Glutamatergic neuron (in vitro differentiated cells): Measurements from ENCODE around the gene PRKRA. TPM values are rescaled to one million over a fixed set of nuclear protein-coding genes. Genes with fewer than 3 reads are reported as not detected.
A peak's percentile ranks its signal among the peaks of the same experiment; 100 is the strongest.

Experiments
- DNase-seq: peaks from one replicate; pipeline ENCODE4 v3.0.0; 2022
- H3K27ac Mint-ChIP-seq: one replicate; pipeline ENCODE4 v1.8.0; 2020; ENCODE audit warnings: mild to moderate bottlenecking, mixed read lengths, inconsistent platforms; ENCODE audit not compliant: unreplicated experiment
- H3K27me3 Mint-ChIP-seq: one replicate; pipeline ENCODE4 v1.8.0; 2020; ENCODE audit warnings: mild to moderate bottlenecking, moderate library complexity, mixed read lengths, inconsistent platforms; ENCODE audit not compliant: unreplicated experiment
- H3K36me3 Mint-ChIP-seq: one replicate; pipeline ENCODE4 v1.8.0; 2020; ENCODE audit warnings: mild to moderate bottlenecking, mixed read lengths, inconsistent platforms; ENCODE audit not compliant: unreplicated experiment
- H3K4me1 Mint-ChIP-seq: one replicate; pipeline ENCODE4 v1.8.0; 2020; ENCODE audit warnings: mild to moderate bottlenecking, low read depth, mixed read lengths, inconsistent platforms; ENCODE audit not compliant: unreplicated experiment
- H3K4me3 Mint-ChIP-seq: one replicate; pipeline ENCODE4 v1.8.0; 2020; ENCODE audit warnings: mild to moderate bottlenecking, mixed read lengths, inconsistent platforms; ENCODE audit not compliant: unreplicated experiment
- H3K9me3 Mint-ChIP-seq: one replicate; pipeline ENCODE4 v1.8.0; 2020; ENCODE audit warnings: mild to moderate bottlenecking, moderate library complexity, mixed read lengths, inconsistent platforms; ENCODE audit not compliant: unreplicated experiment
- total RNA-seq: library from RNA; stranded (reverse); fragmentation: NEBNext Ultra II Directional; extraction: Animal tissue kit (Norgen Biotek cat#: 25700); gene quantifications from one replicate; pipeline ENCODE4 v1.2.1, GENCODE V29; 2021; ENCODE audit not compliant: unreplicated experiment
- TF ChIP-seq, protein P1 (sequence below): fragments of 200-600 bp; sonication (generic); IDR thresholded peaks from one replicate; pipeline ENCODE4 v1.5.0; 2021; ENCODE audit not compliant: partially characterized antibody, unreplicated experiment

Gene PRKRA
- total RNA-seq, 1 donor from 2014 or later, result 86.6 TPM

DNA sequence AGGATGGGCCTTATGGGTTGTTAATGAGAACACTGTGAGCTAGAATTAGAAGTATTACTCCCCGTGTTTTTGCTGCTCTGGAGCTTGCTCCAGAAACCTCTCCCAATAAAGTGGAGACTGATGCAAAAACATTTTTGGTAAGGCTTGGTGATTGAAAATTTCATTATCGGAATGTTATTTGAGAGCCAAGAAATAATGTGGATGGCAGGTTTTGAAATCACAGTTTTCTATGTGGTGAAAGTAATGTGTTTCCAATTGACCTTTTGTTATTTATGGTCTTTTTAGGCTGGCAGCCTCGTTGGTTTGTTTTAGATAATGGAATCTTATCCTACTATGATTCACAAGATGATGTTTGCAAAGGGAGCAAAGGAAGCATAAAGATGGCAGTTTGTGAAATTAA is 34.4 kb upstream of the PRKRA start:
- H3K4me1 Mint-ChIP-seq, result peaks cover 19% of the 10 kb centered on the region
- no peaks in the 10 kb centered on the region for H3K9me3 Mint-ChIP-seq
- TF ChIP-seq, protein P1, sequence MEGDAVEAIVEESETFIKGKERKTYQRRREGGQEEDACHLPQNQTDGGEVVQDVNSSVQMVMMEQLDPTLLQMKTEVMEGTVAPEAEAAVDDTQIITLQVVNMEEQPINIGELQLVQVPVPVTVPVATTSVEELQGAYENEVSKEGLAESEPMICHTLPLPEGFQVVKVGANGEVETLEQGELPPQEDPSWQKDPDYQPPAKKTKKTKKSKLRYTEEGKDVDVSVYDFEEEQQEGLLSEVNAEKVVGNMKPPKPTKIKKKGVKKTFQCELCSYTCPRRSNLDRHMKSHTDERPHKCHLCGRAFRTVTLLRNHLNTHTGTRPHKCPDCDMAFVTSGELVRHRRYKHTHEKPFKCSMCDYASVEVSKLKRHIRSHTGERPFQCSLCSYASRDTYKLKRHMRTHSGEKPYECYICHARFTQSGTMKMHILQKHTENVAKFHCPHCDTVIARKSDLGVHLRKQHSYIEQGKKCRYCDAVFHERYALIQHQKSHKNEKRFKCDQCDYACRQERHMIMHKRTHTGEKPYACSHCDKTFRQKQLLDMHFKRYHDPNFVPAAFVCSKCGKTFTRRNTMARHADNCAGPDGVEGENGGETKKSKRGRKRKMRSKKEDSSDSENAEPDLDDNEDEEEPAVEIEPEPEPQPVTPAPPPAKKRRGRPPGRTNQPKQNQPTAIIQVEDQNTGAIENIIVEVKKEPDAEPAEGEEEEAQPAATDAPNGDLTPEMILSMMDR, result no peak
- no peak for DNase-seq
- H3K4me3 Mint-ChIP-seq, result no peak overlapping the region
- no peaks in the 10 kb centered on the region for H3K36me3 Mint-ChIP-seq
- H3K27ac Mint-ChIP-seq, result no peak overlapping the region
- H3K27me3 Mint-ChIP-seq, result peaks cover 9% of the 10 kb centered on the region

DNA sequence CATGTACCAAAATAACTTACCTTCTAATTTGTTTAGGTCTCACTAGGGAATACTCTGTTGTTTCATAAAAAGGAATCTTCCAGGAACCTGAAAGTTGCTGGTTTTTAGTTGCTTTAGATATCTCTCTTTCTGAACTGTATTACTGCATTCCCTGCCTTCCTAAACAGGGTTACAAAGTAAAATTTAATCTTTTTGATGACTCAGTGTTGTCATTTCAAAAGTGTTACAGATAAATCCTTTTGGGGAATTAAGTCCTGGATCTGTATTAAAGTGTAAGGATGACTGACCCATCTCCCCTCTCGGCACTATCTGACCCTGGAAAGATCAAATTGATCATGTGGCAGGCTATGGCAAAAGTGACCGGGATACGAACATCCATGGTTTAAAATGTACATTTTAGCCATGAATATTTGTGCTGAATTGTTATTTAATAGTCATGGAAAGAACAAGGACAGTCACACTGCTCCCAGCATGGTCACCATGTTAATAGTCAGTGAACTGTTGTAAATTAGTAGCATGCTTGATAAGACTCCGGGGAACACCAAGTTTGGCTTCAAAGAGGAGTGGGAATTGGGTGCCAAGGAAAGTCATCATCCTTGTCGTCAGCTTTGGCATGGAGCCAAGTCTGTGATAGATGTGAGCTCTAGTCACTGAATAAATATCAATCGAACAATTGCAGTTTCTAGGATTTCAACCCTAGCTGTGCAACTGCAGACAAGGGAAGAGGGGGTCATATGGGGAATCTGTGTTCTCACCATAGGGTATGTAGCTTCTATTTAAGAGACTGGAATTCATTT is 33.5 kb upstream of the PRKRA start:
- Mint-ChIP-seq H3K27me3 (peaks cover 9% of the 10 kb centered on the region), H3K4me1 (peaks cover 19% of the 10 kb centered on the region), H3K27ac (no peak overlapping the region), H3K4me3 (no peak overlapping the region), H3K36me3 (no peaks in the 10 kb centered on the region), H3K9me3 (peaks cover under 1% of the 10 kb centered on the region)
- TF ChIP-seq, protein P1, result no peak
- DNase-seq, result no peak

DNA sequence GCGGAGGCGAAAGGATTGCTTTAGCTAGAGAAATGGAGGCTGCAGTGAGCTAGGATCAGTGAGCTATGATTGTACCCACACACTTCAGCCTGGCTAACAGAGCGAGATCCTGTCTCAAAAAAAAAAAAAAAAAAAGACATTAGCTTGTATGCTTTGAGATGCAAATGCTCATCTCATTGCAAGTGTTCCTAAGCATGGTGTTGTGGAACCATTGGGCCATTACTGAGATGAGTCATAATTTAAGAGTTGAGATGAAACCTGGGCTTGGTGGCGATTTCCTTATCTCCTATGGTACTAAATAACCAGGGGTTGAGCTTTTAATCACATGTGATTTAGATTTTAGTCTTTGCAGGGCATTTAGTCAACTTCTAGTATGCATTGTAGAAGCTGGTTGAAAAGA is 31.5 kb upstream of the PRKRA start:
- H3K4me1 Mint-ChIP-seq, result peaks cover 19% of the 10 kb centered on the region
- H3K27ac Mint-ChIP-seq, result peak overlapping the region; percentile 48
- TF ChIP-seq, protein P1, result no peak
- peaks cover 5% of the 10 kb centered on the region for H3K9me3 Mint-ChIP-seq
- DNase-seq, result no peak
- H3K27me3 Mint-ChIP-seq, result peaks cover 15% of the 10 kb centered on the region
- no peaks in the 10 kb centered on the region for H3K36me3 Mint-ChIP-seq
- peak overlapping the region; percentile 95 for H3K4me3 Mint-ChIP-seq

DNA sequence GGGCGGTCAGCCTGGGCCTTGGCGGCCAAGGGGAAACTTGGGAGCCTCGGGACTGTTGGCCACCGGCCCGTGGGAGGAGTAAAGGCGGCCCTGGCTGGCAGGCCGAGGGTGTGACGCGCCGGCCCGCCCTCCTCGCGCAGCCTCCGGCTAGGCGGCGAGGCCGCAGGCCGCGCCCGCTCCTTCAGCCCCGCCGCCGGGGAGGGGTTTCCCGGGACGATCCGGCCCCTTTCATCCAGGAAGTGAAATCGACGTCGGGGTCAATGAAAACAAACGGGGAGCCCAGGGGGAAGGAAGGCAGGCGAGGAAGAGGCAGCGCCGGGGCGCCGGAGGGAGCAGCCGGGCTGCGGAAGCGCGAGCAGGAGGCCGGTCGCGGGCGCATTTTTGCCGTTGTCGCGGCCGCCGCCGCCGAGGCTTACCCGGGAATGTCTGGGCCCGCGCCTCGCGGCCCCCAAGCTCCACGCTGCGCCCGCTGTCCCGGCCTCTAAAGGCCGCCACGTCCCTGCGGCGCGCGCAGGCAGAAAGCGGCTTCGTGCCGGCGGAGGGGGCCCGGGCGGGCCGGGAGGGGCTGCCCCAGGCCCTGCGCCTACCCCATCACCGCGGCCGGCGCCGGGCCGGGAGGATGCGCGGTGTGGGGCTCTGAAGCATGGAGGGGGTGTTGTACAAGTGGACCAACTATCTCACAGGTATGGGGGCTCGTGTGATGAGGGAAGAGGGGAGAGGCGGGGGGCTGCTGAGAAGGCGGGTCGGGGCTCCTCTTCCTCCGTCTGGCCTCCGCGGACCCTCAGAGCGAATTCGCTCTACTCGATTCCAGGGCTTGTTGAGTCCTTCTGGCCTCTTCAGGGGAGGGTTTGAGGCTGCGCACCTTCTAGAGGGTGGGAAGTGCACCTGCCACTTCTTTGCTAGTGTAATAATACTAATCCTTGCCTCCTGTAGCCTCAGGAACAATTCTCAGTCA is 29.5 kb upstream of the PRKRA start, which contains the start of gene PLEKHA3:
TSS of gene PLEKHA3 (plus strand) at position 231 of the 955 bp plus-strand sequence. CDS start at position 644, 413 bp downstream.
- peak within 1 kb of the TSS; percentile 95 for H3K4me3 Mint-ChIP-seq
- peak; percentile 95 for DNase-seq
- peaks cover 5% of the 10 kb centered on the region for H3K9me3 Mint-ChIP-seq
- peaks cover 13% of the 10 kb centered on the region for H3K27me3 Mint-ChIP-seq
- H3K4me1 Mint-ChIP-seq, result peaks cover 19% of the 10 kb centered on the region
- TF ChIP-seq, protein P1, result no peak
- no peaks in the 10 kb centered on the region for H3K36me3 Mint-ChIP-seq
- H3K27ac Mint-ChIP-seq, result peak within 1 kb of the TSS; percentile 100
